GM18505 (cell line): Measurements from ENCODE around the gene BCL2L14.

Source experiments
- ATAC-seq: cut with Tn5 transposase; IDR thresholded peaks from one replicate; pipeline ENCODE4 v1.9.1; 2021; ENCODE audit not compliant: unreplicated experiment
- POLR2A ChIP-seq: IDR thresholded peaks from 4 replicates; pipeline ENCODE4 v1.6.1; 2011; ENCODE audit warnings: borderline replicate concordance; ENCODE audit not compliant: insufficient read depth, insufficient read length; ENCODE audit errors: extremely low read depth

Gene BCL2L14

GRCh38 chr12:12083688-12084087 lies 12.9 kb downstream of the BCL2L14 start:
- no peak for TF ChIP-seq POLR2A
- ATAC-seq = no peak

- no peak for ATAC-seq
- no peak for TF ChIP-seq POLR2A
Observed at GRCh38 chr12:12086362-12086761, 15.6 kb downstream of the BCL2L14 start.

GRCh38 chr12:12086973-12087692 lies 16.4 kb downstream of the BCL2L14 start:
- ATAC-seq = no peak
- TF ChIP-seq POLR2A = no peak

GRCh38 chr12:12087693-12088034 lies 16.9 kb downstream of the BCL2L14 start:
- ATAC-seq = no peak
- no peak for TF ChIP-seq POLR2A

- no peak for ATAC-seq
- no peak for TF ChIP-seq POLR2A
Observed at GRCh38 chr12:12088147-12088546, 17.4 kb downstream of the BCL2L14 start.

- ATAC-seq = no peak
- TF ChIP-seq POLR2A = no peak
Observed at GRCh38 chr12:12088761-12089160, 18.0 kb downstream of the BCL2L14 start.

- TF ChIP-seq POLR2A = no peak
Observed at GRCh38 chr12:12091071-12091470, 20.3 kb downstream of the BCL2L14 start.

GRCh38 chr12:12091977-12092663 lies 21.4 kb downstream of the BCL2L14 start:
- ATAC-seq = no peak
- no peak for TF ChIP-seq POLR2A

More at GRCh38 chr12:12091071-12091470, 20.3 kb downstream of the BCL2L14 start:
- ATAC-seq = no peak

- ATAC-seq = no peak
- no peak for TF ChIP-seq POLR2A
Observed at GRCh38 chr12:12094481-12094880, 23.7 kb downstream of the BCL2L14 start.

GRCh38 chr12:12095021-12095420 lies 24.3 kb downstream of the BCL2L14 start:
- ATAC-seq = no peak
- TF ChIP-seq POLR2A = no peak

- TF ChIP-seq POLR2A = no peak
- no peak for ATAC-seq
Observed at GRCh38 chr12:12097891-12098690, 27.4 kb downstream of the BCL2L14 start.

GRCh38 chr12:12098691-12099015 lies 27.9 kb downstream of the BCL2L14 start:
- no peak for ATAC-seq
- no peak for TF ChIP-seq POLR2A

GRCh38 chr12:12099102-12099501 lies 28.4 kb downstream of the BCL2L14 start:
- ATAC-seq = no peak
- TF ChIP-seq POLR2A = no peak

- no peak for ATAC-seq
- no peak for TF ChIP-seq POLR2A
Observed at GRCh38 chr12:12107678-12108077, 36.9 kb downstream of the BCL2L14 start.
